ENCODE data around the gene CYSLTR2. TPM values are rescaled to one million over a fixed set of nuclear protein-coding genes. Genes with fewer than 3 reads are reported as not detected.

Gene CYSLTR2
- total and polyA plus RNA-seq, 2 donors (not counting 1 experiment from before 2014, with no cell fraction given) = 0.03 TPM; not detected in 1

DNA sequence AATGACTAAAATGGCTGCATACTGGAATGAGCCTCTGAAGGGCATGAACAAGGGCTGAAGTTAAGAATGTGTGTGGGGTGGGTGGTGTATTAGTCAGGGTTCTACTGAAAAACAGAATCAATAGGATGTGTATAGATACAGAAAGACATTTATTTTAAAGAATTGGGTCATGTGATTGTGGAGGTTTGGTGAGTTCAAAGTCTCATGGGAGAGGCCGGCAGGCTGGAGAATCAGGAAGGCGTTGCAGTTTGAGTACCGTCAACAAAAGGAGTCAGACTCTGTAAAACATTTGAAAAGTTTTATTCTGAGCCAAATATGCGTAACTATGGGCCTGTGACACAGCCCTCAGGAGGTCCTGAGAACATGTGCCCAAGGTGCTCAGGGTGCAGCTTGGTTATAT is 24.5 kb upstream of the CYSLTR2 start:
- no peak overlapping the region for H3K4me3 ChIP-seq (replicated peaks in 1 of 4; ENCODE audit: control extremely low read depth in 1 of 4, insufficient read depth in 1 of 4, low read depth in 3 of 4, low read length in 4 of 4)
- no peaks in the 10 kb centered on the region for H3K9me3 ChIP-seq (ENCODE audit: control insufficient read depth, insufficient read depth, low read depth, low read length)
- no peaks in the 10 kb centered on the region for H4K20me1 ChIP-seq (ENCODE audit: control insufficient read depth, extremely low read depth, insufficient read depth, low read length)
- no peak overlapping the region for H2AFZ ChIP-seq (ENCODE audit: low read length)
- TF ChIP-seq, protein P1, sequence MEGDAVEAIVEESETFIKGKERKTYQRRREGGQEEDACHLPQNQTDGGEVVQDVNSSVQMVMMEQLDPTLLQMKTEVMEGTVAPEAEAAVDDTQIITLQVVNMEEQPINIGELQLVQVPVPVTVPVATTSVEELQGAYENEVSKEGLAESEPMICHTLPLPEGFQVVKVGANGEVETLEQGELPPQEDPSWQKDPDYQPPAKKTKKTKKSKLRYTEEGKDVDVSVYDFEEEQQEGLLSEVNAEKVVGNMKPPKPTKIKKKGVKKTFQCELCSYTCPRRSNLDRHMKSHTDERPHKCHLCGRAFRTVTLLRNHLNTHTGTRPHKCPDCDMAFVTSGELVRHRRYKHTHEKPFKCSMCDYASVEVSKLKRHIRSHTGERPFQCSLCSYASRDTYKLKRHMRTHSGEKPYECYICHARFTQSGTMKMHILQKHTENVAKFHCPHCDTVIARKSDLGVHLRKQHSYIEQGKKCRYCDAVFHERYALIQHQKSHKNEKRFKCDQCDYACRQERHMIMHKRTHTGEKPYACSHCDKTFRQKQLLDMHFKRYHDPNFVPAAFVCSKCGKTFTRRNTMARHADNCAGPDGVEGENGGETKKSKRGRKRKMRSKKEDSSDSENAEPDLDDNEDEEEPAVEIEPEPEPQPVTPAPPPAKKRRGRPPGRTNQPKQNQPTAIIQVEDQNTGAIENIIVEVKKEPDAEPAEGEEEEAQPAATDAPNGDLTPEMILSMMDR (conservative IDR thresholded peaks at IDR 0.05 in 1 of 2, IDR thresholded peaks at IDR 0.05 in 1 of 2; ENCODE audit: low read depth in 1 of 2, low read length in 2 of 2) = no peak
- TF ChIP-seq EZH2 (IDR thresholded peaks at IDR 0.05; ENCODE audit: low read length, missing control alignments) = no peak
- no peak overlapping the region for H3K27ac ChIP-seq (ENCODE audit: insufficient read depth, low read length)
- H3K4me1 ChIP-seq (ENCODE audit: control insufficient read depth, extremely low read depth, insufficient read depth, low read length) = no peaks in the 10 kb centered on the region
- no peaks in the 10 kb centered on the region for H3K27me3 ChIP-seq (ENCODE audit: control insufficient read depth, insufficient read depth, low read length)
- no peak overlapping the region for H3K4me2 ChIP-seq (ENCODE audit: extremely low read depth, insufficient read depth, low read length)
- H3K9ac ChIP-seq (ENCODE audit: insufficient read depth, low read length) = no peak overlapping the region
- H3K36me3 ChIP-seq (ENCODE audit: control insufficient read depth, insufficient read depth, low read length) = no peaks in the 10 kb centered on the region
- no peak for DNase-seq (ENCODE audit: low read depth in 2 of 2)
- H3K79me2 ChIP-seq (ENCODE audit: control insufficient read depth, insufficient read depth, low read length) = no peaks in the 10 kb centered on the region

DNA sequence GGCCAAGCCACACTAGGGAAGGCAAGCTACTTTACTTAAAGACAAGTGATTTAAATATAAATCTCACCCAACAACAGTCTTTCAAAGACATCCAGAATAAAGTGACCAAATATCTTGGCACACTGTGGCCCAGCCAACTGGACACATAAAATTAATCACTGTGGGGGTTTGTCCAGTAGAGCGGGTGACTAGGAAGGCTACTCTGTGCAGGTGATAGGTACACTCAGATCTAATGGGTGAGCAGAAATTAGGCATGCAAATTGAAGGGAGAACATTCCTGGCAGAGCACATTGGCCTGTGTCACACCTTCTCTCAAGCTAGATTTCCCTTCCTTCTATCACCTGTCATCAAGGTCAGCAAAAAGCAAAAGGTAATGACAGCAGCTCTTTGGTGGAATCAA is 23.4 kb upstream of the CYSLTR2 start:
- TF ChIP-seq, protein P1 (conservative IDR thresholded peaks at IDR 0.05 in 1 of 2, IDR thresholded peaks at IDR 0.05 in 1 of 2; ENCODE audit: low read depth in 1 of 2, low read length in 2 of 2) = no peak
- TF ChIP-seq EZH2 (IDR thresholded peaks at IDR 0.05; ENCODE audit: low read length, missing control alignments) = no peak
- Histone ChIP-seq H3K36me3 (ENCODE audit: control insufficient read depth, insufficient read depth, low read length) (no peaks in the 10 kb centered on the region), H3K4me3 (replicated peaks in 1 of 4; ENCODE audit: control extremely low read depth in 1 of 4, insufficient read depth in 1 of 4, low read depth in 3 of 4, low read length in 4 of 4) (no peak overlapping the region), H3K9me3 (ENCODE audit: control insufficient read depth, insufficient read depth, low read depth, low read length) (no peaks in the 10 kb centered on the region), H3K27me3 (ENCODE audit: control insufficient read depth, insufficient read depth, low read length) (no peaks in the 10 kb centered on the region), H4K20me1 (ENCODE audit: control insufficient read depth, extremely low read depth, insufficient read depth, low read length) (no peaks in the 10 kb centered on the region), H3K4me1 (ENCODE audit: control insufficient read depth, extremely low read depth, insufficient read depth, low read length) (no peaks in the 10 kb centered on the region), H2AFZ (ENCODE audit: low read length) (no peak overlapping the region), H3K79me2 (ENCODE audit: control insufficient read depth, insufficient read depth, low read length) (no peaks in the 10 kb centered on the region), H3K4me2 (ENCODE audit: extremely low read depth, insufficient read depth, low read length) (no peak overlapping the region), H3K27ac (ENCODE audit: insufficient read depth, low read length) (no peak overlapping the region), H3K9ac (ENCODE audit: insufficient read depth, low read length) (no peak overlapping the region)
- DNase-seq (ENCODE audit: low read depth in 2 of 2) = no peak

DNA sequence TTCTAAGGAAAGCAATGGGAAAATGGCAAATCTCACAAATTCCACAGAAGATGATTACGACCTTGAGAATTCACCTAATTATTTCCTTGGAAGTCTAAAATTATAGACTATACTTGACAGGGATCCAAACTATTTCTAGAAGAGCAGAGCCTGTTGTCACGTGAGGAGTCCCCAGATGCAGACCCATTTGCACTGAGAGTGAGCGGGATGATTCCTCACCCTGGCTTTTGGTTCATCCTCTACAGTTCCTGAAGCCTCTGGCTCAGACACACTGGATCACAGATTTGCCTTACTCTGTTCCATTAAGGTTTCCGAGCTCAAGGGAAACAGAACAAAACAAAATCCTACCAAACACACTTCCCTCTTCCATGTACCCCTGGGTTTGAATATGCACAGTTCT is 23.0 kb upstream of the CYSLTR2 start:
- no peaks in the 10 kb centered on the region for H4K20me1 ChIP-seq (ENCODE audit: control insufficient read depth, extremely low read depth, insufficient read depth, low read length)
- H3K27ac ChIP-seq (ENCODE audit: insufficient read depth, low read length) = no peak overlapping the region
- peak in 1 of 2 donors; percentile 20 for DNase-seq (ENCODE audit: low read depth in 2 of 2)
- H3K27me3 ChIP-seq (ENCODE audit: control insufficient read depth, insufficient read depth, low read length) = no peaks in the 10 kb centered on the region
- H3K4me2 ChIP-seq (ENCODE audit: extremely low read depth, insufficient read depth, low read length) = no peak overlapping the region
- no peak for TF ChIP-seq EZH2 (IDR thresholded peaks at IDR 0.05; ENCODE audit: low read length, missing control alignments)
- TF ChIP-seq, protein P1 (conservative IDR thresholded peaks at IDR 0.05 in 1 of 2, IDR thresholded peaks at IDR 0.05 in 1 of 2; ENCODE audit: low read depth in 1 of 2, low read length in 2 of 2) = no peak
- H3K4me3 ChIP-seq (replicated peaks in 1 of 4; ENCODE audit: control extremely low read depth in 1 of 4, insufficient read depth in 1 of 4, low read depth in 3 of 4, low read length in 4 of 4) = no peak overlapping the region
- no peaks in the 10 kb centered on the region for H3K4me1 ChIP-seq (ENCODE audit: control insufficient read depth, extremely low read depth, insufficient read depth, low read length)
- H3K79me2 ChIP-seq (ENCODE audit: control insufficient read depth, insufficient read depth, low read length) = no peaks in the 10 kb centered on the region
- no peak overlapping the region for H2AFZ ChIP-seq (ENCODE audit: low read length)
- H3K9me3 ChIP-seq (ENCODE audit: control insufficient read depth, insufficient read depth, low read depth, low read length) = no peaks in the 10 kb centered on the region
- no peak overlapping the region for H3K9ac ChIP-seq (ENCODE audit: insufficient read depth, low read length)
- no peaks in the 10 kb centered on the region for H3K36me3 ChIP-seq (ENCODE audit: control insufficient read depth, insufficient read depth, low read length)

Data from fibroblast of lung (primary cell).